Heart left ventricle (tissue), 16 donors: Measurements from ENCODE around the gene SKI. TPM values are rescaled to one million over a fixed set of nuclear protein-coding genes. Genes with fewer than 3 reads are reported as not detected.

ENCODE experiments used
- ATAC-seq, 4 donors: fragments of 200-7000 bp; cut with Tn5 transposase; one replicate each; pipeline ENCODE4 v1.9.1; 2020 to 2022; ENCODE audit warnings: moderate library complexity in 4 of 4, mild to moderate bottlenecking in 3 of 4, moderate number of reproducible peaks in 1 of 4
- DNase-seq, 5 donors: peaks; one replicate each; pipeline ENCODE4 v3.0.0-alpha.2; 2020
- H3K27ac ChIP-seq, 12 donors: fragments of 200-600 bp; sonication (generic) in 4 of 12; one replicate each; pipeline versions ENCODE4 v1.5.0 to v1.8.0; 2016 to 2022; ENCODE audit warnings: mild to moderate bottlenecking in 2 of 12
- H3K27me3 ChIP-seq, 9 donors: fragments of 200-600 bp; sonication (generic) in 2 of 9; one replicate each; pipeline versions ENCODE4 v1.5.1 to v1.8.0; 2016 to 2022; ENCODE audit warnings: mild to moderate bottlenecking in 3 of 9
- H3K36me3 ChIP-seq, 9 donors: fragments of 200-600 bp; sonication (generic) in 2 of 9; one replicate each; pipeline versions ENCODE4 v1.5.0 to v1.8.0; 2018 to 2022; ENCODE audit warnings: mild to moderate bottlenecking in 2 of 9
- H3K4me1 ChIP-seq, 12 donors: fragments of 200-600 bp; sonication (generic) in 4 of 12; one replicate each; pipeline versions ENCODE4 v1.5.0 to v1.8.0; 2016 to 2022; ENCODE audit warnings: mild to moderate bottlenecking in 3 of 12
- H3K4me3 ChIP-seq, 12 donors: fragments of 200-600 bp; sonication (generic) in 4 of 12; one replicate each; pipeline versions ENCODE4 v1.5.0 to v1.8.0; 2017 to 2022; ENCODE audit warnings: mild to moderate bottlenecking in 9 of 12, moderate library complexity in 4 of 12
- H3K9me3 ChIP-seq, 12 donors: fragments of 200-600 bp; sonication (generic) in 4 of 12; one replicate each; pipeline versions ENCODE4 v1.5.0 to v1.8.0; 2016 to 2022; ENCODE audit warnings: mild to moderate bottlenecking in 1 of 12
- POLR2A ChIP-seq, 2 donors: fragments of 450-650 bp; IDR thresholded peaks; one replicate each; pipeline ENCODE4 v1.6.1; 2017; ENCODE audit warnings: antibody characterized with exemption in 2 of 2, mild to moderate bottlenecking in 2 of 2, moderate library complexity in 2 of 2
- WGBS, 4 donors: extraction: QIAGEN DNeasy Blood & Tissue Kit in 2 of 4; methylation state at CpG; one replicate each; pipeline versions ENCODE4 v1.1.5 to v1.1.7; 2013 to 2018; 5-methylcytosine and 5-hydroxymethylcytosine counted together
- intact Hi-C, 10 donors: fragments of 100-400 bp; cut with DNase I; formaldehyde crosslinking; loops; one replicate each; pipeline versions ENCODE4 v1.11.1 to v1.14.2; 2022
- polyA plus RNA-seq, 2 donors: library from polyadenylated mRNA; stranded (reverse); fragments of 200-250 nt; gene quantifications; one replicate each; pipeline ENCODE4 v1.2.3, GENCODE V29; 2013
- total RNA-seq, 9 donors: library from RNA; depleted of rRNA in 2 of 9; stranded (reverse); fragments of >200 nt in 2 of 9; fragmentation: NEBNext Ultra II Directional in 3 of 9; extraction: Animal tissue kit (Norgen Biotek cat#: 25700) in 3 of 9; gene quantifications; one replicate each; pipeline versions ENCODE4 v1.1.0 to v1.2.4, GENCODE V29; 2016 to 2023
- TF ChIP-seq, protein P1 (sequence below), 12 donors: fragments of 200-600 bp; sonication (generic) in 4 of 12; IDR thresholded peaks; one replicate each; pipeline versions ENCODE4 v1.5.0 to v1.8.0; 2018 to 2022; ENCODE audit warnings: antibody characterized with exemption in 12 of 12, mild to moderate bottlenecking in 5 of 12
- donor health status: ischemic (EF 13 %, LVEDD 7.1; RV severe dilation, severe dysfunction).
- donor health status: healthy with polysubstance abuse.
- donor health status: DM: no; HTN: yes; CAD: no.
- donor health status: DM: no; HTN: no; CAD: no.
- donor health status: ischemic (EF 25% LVEDD 6.9; RV normal size, moderate dysfunction).
- donor health status: ischemic (EF 25% LVEDD 5.7; RV mildly dilated, moderate dysfunction).
- donor health status: healthy.
- donor health status: DM: yes; HTN: yes; CAD: no.
- donor health status: ischemic (EF 35%, LVEDD 5.7; RV mildly dilated, moderate dysfunction).
- donor health status: nonischemic (EF 11% LVEDD 7.7; RV severe dilation, severe dysfunction).
- donor health status: DM: yes; HTN: yes; CAD: no.
- donor health status: PGD.
- donor health status: ischemic (EF 29% LVEDD 5.4; RV normal size, mild dysfunction).
- donor health status: nonischemic (EF 23%, LVEDD 6.1; RV moderate dilation, normal function).

Gene SKI
- total and polyA plus RNA-seq, 11 donors: 16.9 to 52.7 (median 38.9) TPM

DNA sequence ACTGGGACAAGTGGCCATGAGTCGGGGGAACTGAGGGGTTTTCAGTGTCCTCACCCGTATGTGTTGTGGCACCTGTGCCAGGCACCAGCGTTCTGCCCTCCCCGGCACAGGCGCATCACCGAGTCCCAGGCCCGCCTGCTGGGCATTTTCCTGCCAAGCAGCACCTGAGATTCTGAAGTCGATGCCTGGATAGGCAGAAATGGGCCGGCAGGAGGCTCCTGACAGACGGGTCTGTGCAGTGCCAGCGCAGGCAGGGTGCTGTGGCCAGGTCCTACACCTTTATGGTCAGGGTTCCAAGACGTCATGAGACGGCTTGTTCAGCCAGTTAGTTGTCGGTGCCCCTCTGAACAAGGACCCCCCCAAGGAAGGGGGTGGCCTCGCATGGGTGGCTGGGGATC, 44.2 kb upstream of the SKI start:
- TF ChIP-seq, protein P1, sequence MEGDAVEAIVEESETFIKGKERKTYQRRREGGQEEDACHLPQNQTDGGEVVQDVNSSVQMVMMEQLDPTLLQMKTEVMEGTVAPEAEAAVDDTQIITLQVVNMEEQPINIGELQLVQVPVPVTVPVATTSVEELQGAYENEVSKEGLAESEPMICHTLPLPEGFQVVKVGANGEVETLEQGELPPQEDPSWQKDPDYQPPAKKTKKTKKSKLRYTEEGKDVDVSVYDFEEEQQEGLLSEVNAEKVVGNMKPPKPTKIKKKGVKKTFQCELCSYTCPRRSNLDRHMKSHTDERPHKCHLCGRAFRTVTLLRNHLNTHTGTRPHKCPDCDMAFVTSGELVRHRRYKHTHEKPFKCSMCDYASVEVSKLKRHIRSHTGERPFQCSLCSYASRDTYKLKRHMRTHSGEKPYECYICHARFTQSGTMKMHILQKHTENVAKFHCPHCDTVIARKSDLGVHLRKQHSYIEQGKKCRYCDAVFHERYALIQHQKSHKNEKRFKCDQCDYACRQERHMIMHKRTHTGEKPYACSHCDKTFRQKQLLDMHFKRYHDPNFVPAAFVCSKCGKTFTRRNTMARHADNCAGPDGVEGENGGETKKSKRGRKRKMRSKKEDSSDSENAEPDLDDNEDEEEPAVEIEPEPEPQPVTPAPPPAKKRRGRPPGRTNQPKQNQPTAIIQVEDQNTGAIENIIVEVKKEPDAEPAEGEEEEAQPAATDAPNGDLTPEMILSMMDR (IDR thresholded peaks at IDR 0.05): no peak
- no peak for TF ChIP-seq POLR2A (IDR thresholded peaks at IDR 0.05)
- 88 to 95% (median 94%) methylated on average over 13 to 15 of the region's 15 CpGs for WGBS, 4 donors
- Histone ChIP-seq H3K9me3 (no peaks in the 10 kb centered on the region), H3K27ac (no peak overlapping the region), H3K27me3 (no peaks in the 10 kb centered on the region), H3K4me1 (peaks cover 0 to 1% (median 0%) of the 10 kb centered on the region in 12 donors), H3K4me3 (no peak overlapping the region), H3K36me3 (peaks cover 0 to 19% (median 0%) of the 10 kb centered on the region in 9 donors)
- ATAC-seq (no peak), DNase-seq (no peak)
- intact Hi-C loops: loop anchor here in 1 of 10 donors (10.0 kb wide), 1 partner anchor 361 kb away; no protein-coding TSS in a partner anchor

DNA sequence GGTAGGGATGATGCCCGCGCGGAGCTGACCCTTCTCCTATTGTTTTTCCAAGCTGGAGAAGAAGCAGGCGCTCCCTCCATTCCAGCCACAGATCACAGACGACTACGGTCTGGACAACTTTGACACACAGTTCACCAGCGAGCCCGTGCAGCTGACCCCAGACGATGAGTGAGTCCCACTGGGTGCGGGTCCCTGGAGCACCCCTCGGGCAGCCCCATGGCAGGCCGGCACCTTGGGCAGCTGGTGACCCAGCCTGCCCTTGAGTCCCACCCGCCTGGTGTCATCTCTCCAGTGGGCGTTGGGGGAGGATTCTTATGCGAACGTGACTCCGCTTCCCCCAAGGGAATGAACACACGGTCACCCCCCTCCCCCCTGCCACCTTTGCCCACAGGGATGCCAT, 43.6 kb upstream of the SKI start:
- H3K36me3 ChIP-seq: peaks cover 0 to 19% (median 0%) of the 10 kb centered on the region in 9 donors
- DNase-seq (no peak), ATAC-seq (no peak)
- no peaks in the 10 kb centered on the region for H3K9me3 ChIP-seq
- H3K4me3 ChIP-seq: no peak overlapping the region
- intact Hi-C loops: loop anchor here in 1 of 10 donors (10.0 kb wide), 1 partner anchor 360 kb away; no protein-coding TSS in a partner anchor
- peaks cover 0 to 5% (median 0%) of the 10 kb centered on the region in 12 donors for H3K4me1 ChIP-seq
- TF ChIP-seq, protein P1 (IDR thresholded peaks at IDR 0.05): no peak
- TF ChIP-seq POLR2A (IDR thresholded peaks at IDR 0.05): no peak
- no peak overlapping the region for H3K27ac ChIP-seq
- H3K27me3 ChIP-seq: no peaks in the 10 kb centered on the region
- 89 to 95% (median 91%) methylated on average over 18 of the region's 18 CpGs for WGBS, 4 donors

DNA sequence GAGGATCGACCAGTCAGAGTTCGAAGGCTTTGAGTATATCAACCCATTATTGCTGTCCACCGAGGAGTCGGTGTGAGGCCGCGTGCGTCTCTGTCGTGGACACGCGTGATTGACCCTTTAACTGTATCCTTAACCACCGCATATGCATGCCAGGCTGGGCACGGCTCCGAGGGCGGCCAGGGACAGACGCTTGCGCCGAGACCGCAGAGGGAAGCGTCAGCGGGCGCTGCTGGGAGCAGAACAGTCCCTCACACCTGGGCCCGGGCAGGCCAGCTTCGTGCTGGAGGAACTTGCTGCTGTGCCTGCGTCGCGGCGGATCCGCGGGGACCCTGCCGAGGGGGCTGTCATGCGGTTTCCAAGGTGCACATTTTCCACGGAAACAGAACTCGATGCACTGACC, 43.2 kb upstream of the SKI start:
- H3K4me3 ChIP-seq: no peak overlapping the region
- peaks cover 0 to 19% (median 0%) of the 10 kb centered on the region in 9 donors for H3K36me3 ChIP-seq
- peaks cover 0 to 8% (median 3%) of the 10 kb centered on the region in 12 donors for H3K4me1 ChIP-seq
- ATAC-seq: no peak
- TF ChIP-seq POLR2A (IDR thresholded peaks at IDR 0.05): no peak
- TF ChIP-seq, protein P1 (IDR thresholded peaks at IDR 0.05): no peak
- H3K27me3 ChIP-seq: no peaks in the 10 kb centered on the region
- no peaks in the 10 kb centered on the region for H3K9me3 ChIP-seq
- 90 to 95% (median 94%) methylated on average over 31 to 33 of the region's 33 CpGs for WGBS, 4 donors
- intact Hi-C loops: loop anchor here in 1 of 10 donors (10.0 kb wide), 1 partner anchor 360 kb away; no protein-coding TSS in a partner anchor
- H3K27ac ChIP-seq: no peak overlapping the region
- DNase-seq: no peak

DNA sequence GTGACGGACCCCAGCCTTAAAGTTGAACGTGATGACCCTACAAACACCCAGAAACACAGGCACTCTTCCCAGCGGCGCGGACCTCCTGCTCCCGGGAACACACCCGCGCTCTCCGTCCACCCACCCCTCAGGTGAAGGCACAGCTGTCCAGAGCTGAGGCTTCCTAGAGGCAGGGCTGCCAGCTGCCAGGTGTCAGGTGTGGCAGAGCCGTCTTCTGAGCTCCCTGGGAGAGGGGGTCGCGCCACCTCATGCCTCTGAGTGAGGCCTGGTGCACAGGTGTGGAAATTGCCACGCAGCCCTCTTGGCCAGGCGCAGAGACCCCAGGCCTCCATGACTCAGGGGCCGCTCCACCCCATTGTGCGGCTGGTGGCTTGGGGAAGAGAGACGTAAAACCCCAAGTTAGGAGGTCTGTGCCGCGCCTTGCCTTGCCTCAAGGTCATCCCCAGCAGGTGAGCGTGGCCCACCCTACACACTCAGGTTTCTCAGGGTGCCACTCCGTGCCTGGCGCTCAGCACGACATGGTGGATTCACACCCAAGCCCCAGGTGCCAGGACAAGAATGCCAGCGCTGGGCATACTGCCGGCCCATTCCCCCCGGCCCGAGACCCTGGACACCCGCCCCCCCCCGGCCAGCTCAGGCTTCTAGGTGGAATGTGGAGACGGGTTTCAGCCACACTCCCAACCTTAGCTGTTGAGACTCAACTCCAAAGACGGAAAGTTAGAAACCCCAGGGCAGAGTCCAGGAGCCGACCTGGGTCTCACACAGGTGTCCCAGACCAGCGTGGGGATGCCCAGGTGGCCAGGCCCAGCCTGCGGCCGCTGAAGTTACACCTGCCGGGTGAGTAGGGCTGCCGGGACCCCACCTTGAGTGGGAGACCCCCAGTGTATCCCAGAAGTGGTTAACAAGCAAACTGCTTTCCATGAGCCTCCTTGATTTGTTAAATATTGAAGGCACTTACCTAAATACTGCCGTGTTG, 42.0 kb upstream of the SKI start:
- WGBS, 4 donors: 92 to 96% (median 94%) methylated on average over 31 to 38 of the region's 38 CpGs
- TF ChIP-seq, protein P1 (IDR thresholded peaks at IDR 0.05): no peak
- no peak for TF ChIP-seq POLR2A (IDR thresholded peaks at IDR 0.05)
- no peak for DNase-seq

More for the DNA sequence above, 42.0 kb upstream of the SKI start:
- Histone ChIP-seq H3K27ac (no peak overlapping the region), H3K4me3 (no peak overlapping the region), H3K36me3 (peaks cover 0 to 19% (median 0%) of the 10 kb centered on the region in 9 donors), H3K4me1 (peaks cover 4 to 20% (median 16%) of the 10 kb centered on the region in 12 donors), H3K9me3 (no peaks in the 10 kb centered on the region), H3K27me3 (no peaks in the 10 kb centered on the region)
- ATAC-seq: no peak
- intact Hi-C loops: loop anchor here in 1 of 10 donors (10.0 kb wide), 1 partner anchor 359 kb away; no protein-coding TSS in a partner anchor
